ENCODE data around the gene C1QTNF12. TPM values are rescaled to one million over a fixed set of nuclear protein-coding genes. Genes with fewer than 3 reads are reported as not detected.

Gene C1QTNF12
- total RNA-seq, 1 donor from 2014 or later = not detected

DNA sequence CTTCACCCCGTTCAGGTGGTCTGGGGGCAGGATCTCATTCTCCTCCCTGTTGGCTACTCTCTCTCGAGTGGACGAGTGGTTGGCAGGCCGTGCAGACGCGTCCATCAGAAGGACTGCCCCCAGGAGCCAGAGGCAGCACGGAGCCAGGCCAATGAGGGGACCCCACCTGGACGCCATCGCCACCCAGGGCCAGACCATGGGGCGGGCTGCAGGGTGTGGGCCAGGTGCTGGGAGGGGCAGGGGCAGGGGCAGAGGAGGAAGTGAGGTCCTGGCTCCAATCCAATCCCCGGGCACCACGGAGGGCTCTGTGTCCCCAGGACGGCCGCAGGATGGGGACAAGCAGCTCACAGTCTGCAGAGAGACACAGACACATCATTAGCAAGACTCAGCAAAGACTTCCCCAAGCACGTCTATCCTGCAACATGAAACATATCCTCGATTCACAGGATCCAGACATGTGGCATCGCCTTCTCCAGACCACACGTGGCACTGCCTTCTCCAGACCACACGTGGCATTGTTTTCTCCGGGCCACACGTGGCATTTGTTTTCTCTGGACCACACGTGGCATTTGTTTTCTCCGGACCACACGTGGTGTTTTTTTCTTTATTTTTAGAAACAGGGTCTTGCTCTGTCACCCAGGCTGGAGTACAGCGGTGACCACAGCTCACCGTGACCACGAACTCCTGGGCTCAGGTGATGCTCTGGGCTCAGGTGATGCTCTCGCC, 17.8 kb downstream of the C1QTNF12 start:
- no peak for DNase-seq (ENCODE audit: low spot score)

DNA sequence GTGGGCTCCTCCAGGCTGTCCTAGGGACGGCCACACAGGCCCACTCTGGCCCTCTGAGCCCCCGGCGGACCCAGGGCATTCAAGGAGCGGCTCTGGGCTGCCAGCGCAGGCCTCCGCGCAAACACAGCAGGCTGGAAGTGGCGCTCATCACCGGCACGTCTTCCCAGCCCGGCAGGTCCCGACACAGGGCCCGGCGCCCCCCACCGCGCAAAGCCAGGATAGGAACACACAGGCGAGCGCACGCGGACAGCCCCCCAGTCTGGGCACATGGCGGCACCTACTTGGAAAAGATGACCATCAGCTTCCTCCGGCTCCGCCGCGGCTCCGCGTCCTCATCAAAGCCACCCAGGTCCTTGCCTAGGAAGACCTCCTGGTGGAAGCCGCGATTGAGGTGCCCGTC, 18.3 kb downstream of the C1QTNF12 start:
- DNase-seq (ENCODE audit: low spot score) = no peak

DNA sequence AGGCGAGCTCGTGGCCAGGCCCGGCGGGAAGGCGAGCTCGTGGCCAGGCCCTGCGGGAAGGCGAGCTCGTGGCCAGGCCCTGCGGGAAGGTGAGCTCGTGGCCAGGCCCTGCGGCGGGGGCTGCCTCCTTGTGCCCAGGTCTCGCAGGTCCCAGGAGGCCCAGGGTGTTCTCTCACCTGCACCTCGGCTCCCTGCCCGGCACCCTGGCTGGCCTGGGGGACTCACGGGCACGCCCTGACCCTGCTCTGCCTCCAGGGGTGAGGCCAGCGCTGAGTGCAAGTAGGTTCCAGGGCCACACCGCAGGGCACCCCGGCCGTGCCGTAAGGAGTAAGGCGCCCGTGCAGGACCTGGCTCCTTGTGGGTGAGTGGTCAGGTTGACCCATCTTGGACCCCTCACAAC, 19.1 kb downstream of the C1QTNF12 start:
- no peak for DNase-seq (ENCODE audit: low spot score)

DNA sequence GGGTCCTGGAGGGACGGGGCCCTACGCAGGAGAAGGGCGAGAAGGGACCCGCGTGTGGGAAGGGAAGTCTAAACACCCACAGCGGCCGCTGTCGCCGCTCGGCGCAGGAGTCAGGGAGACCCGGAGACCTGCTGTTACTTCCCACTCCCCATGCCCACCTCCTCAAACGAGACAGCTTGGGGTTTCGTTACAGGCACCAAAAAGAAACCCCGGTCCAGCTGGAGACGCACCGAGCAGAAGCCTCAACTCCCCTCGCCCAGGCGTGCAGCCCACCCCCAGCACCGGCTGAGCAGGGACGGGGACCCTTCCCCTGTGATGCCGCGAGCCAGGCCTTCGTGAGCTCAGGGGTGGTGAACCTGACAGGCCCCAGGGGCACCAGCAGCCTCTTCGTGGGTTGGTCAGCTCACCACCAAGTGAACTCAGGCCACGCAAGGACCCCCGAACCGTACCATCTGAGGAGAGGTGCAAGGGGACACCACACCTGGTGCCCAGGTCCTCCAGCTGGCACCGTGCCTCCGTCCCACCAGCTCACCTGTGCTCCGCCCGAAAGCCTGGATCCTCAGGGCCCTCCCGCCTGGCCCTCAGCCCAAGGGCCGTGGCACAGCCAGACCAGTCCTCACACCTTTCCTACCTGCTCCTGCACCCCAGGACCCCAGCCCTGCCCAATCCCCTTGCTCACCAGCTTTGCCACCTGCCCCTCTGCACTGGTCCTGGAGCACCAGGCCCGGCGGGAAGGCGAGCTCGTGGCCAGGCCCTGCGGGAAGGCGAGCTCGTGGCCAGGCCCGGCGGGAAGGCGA, 19.8 kb downstream of the C1QTNF12 start:
- no peak for DNase-seq (ENCODE audit: low spot score)

DNA sequence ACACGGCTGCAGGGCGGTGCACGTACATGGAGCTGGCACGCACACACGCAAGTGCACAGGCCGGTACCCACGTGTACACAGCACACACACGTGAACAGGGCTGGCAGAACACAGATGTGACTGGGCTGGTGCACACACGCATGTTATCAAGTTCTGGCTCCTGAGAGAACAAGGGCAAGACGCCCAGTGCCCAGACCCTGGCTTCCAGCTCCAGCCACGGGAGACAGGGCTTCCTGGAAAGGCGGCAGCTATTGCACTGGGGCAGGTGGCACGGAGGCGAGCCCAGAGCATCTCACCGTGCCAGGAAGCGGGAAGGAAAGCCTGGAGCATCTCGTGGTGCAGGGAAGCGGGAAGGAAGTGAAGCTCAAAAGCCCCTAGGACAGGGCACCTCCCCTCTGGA, 20.6 kb downstream of the C1QTNF12 start:
- DNase-seq (ENCODE audit: low spot score) = no peak

DNA sequence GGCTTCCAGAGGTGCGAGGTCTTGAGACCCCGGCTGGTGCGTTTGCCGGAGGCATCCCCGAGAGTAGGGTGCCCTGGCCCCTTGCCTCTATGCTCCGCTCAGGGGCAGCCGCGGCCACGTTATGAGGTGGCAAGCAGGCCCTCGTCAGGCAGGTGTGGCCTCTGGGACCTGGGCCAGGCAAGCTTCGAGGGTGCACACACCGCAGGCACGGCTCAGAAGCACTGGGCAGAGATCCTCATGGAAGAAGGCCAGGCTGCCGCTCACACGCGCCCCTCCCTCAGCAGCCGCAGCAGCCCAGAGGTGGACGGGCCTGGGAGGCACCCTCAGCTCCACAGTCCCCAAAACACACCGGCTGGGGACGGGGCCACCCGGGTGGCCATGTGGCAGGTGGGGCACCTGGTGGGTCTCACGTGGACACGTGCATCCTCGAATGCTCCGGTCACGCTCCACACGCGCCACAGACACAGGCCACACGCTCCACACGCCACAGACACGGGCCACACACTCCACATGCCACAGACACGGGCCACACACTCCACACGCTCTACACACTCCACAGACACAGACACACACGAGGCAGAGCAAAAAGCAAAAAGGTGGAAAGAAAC, 21.2 kb downstream of the C1QTNF12 start:
- no peak for DNase-seq (ENCODE audit: low spot score)

DNA sequence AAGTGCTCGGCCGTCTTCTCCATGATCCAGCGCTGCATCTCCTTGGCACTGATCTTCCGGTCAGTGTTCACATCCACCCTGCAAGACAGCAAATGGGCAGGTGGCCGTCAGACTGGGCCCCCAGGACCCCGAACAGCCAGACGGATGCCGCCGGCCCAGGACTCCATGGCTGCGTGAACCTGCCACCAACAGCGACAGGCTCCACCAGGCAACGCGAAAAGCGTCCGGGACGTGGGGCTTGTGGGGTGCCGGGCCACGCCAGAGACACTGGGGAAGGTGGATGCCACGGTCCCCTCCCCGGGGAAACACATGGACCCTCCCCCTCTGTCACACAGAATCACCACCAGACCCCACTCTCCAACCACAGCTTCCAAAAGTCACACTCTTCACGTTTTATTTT, 22.6 kb downstream of the C1QTNF12 start:
- no peak for DNase-seq (ENCODE audit: low spot score)

DNA sequence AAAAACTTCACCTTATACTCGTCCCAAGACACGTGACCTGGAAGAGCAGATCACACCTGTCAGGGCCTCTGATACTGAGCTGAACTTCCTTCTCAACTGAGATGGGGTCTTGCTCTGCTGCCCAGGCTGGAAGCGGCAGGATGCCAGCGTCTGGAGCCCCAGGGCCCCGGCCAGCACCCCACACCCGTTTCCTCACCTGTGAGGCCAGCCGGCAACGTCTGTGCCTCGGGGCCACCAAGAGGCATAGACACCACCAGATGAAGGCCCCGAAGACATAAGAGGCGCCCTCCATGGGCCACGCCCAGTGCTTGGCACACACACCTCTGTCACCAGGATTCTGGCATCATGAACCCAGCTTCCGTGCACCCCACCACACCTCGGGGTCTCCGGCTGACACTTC, 23.2 kb downstream of the C1QTNF12 start:
- no peak for DNase-seq (ENCODE audit: low spot score)

DNA sequence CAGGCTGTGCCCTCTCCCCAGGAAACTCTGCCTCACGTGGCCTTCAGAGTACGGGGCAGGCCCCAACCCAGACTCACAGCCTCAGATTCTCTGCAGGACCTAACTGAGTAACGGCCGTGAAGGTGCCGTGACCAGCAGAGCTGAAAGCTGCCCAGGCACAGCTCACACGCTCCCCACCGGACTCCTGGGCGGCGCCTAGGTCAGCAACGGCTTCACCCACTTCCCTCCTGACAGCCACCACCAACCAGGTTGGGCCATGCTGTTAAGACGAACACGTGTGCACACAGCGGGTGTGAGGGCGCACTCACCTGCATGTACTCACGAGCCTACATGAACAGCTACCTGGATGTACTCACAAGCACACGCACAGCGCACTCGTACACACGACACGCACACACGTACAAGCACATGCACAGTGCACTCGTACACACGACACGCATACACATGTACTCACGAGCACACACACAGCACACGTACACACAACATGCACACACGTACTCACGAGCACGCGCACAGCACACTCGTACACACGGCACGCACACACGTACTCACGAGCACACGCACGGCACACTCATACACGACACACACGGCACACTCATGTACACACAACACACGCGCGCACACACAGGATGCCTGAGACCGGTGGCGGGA, 23.8 kb downstream of the C1QTNF12 start:
- DNase-seq (ENCODE audit: low spot score) = no peak

DNA sequence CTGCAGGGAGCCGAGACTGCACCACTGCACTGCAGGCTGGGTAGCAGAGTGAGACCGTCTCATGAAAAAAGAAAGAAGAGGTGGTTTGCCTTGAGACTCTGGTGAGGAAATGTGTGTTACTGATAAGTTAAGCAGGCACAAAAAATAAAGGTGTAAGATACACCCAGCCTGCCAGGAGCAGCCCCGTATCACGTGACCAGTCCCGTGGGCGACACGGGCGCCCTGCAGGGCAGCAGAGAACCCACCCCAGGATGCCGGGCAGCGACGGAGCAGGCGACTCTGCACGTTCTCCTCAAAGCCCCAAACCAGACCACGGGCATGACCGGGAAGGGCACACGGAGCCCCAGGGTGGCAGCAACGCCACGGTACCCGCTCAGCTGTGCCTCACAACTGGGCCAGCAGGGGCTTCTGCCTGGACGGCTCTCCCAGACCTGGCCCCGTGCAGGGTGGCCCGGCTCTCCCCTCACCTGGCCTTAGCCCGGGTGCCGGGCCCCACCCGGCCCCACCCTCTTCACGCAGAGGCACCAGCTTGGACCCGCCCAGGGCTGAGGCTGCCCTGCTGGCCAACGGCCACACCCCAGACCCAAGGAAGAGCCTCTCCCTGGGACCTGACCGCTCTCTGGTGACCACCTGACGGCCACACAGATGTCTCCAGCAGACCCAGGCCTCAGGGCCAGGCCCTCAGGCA, 24.5 kb downstream of the C1QTNF12 start:
- DNase-seq (ENCODE audit: low spot score) = no peak

DNA sequence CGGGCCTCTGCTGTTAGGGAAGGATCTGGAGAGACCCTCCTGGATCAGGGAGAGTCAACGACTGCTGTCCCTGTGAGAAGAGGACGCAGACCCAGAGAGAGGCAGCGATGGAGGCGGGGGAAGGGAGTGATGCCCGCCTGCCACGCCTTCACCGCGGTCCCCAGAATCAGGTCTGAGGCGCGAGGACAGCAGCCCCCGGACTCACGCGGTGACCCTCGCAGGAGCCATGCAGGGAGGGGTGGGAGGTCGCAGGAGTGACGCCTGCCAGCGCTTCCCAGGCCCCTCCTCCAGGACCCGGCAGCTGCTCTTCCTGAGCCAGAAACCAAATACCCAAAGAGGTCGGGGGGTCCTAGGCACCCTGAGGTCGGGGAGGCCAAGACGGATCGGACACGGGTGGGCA, 26.3 kb downstream of the C1QTNF12 start:
- no peak for DNase-seq (ENCODE audit: low spot score)

DNA sequence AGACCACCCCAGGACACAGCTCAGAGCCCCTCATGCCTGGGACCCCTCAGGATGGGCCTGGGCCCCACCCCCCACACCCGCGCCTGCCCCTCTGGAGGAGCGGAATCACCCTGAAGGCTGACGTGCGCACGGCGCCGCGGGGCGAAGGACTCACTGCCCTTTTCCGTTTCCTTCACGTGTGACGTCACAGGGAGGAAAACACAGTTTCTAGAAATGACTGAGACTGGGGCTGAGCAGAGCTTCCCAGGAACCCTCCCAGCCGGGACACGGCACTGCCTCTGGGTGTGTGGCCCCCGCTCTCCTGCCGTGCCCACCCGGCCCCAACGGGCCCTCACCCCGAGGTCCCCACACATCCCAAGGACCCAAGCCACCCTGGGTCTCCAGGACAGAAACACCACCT, 27.2 kb downstream of the C1QTNF12 start:
- no peak for DNase-seq (ENCODE audit: low spot score)

DNA sequence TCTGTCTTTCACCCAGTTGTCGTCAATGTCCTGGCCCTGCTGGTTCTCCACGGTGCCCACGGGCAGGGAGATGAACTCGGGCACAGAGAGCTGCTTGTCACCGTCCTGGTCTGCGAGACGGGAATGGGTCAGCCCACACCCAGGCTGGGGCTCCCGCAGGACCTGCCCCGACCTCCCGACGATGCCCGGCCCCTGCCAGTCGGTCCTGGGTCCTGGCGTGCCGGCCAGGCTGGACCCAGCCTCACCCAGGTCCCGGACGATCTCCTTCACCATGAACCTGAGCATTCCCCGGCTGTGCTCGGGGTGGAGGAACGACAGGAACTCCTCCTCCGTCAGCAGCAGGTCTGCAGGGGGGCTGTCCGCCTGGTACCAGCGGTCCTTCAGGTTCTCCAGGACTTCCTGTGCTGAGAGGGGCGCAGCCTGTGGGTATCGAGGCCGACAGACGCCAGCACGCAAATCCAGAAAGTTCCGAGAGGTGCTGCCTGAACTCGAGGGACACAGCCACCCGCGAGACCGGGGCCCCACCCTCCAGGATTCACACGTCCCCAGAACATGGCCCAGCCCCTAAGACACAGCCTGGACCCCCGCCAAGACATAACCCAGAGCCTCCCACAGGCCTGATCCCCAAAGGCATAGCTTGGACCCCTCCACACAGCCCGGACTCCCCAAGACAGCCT, 27.9 kb downstream of the C1QTNF12 start:
- no peak for DNase-seq (ENCODE audit: low spot score)

DNA sequence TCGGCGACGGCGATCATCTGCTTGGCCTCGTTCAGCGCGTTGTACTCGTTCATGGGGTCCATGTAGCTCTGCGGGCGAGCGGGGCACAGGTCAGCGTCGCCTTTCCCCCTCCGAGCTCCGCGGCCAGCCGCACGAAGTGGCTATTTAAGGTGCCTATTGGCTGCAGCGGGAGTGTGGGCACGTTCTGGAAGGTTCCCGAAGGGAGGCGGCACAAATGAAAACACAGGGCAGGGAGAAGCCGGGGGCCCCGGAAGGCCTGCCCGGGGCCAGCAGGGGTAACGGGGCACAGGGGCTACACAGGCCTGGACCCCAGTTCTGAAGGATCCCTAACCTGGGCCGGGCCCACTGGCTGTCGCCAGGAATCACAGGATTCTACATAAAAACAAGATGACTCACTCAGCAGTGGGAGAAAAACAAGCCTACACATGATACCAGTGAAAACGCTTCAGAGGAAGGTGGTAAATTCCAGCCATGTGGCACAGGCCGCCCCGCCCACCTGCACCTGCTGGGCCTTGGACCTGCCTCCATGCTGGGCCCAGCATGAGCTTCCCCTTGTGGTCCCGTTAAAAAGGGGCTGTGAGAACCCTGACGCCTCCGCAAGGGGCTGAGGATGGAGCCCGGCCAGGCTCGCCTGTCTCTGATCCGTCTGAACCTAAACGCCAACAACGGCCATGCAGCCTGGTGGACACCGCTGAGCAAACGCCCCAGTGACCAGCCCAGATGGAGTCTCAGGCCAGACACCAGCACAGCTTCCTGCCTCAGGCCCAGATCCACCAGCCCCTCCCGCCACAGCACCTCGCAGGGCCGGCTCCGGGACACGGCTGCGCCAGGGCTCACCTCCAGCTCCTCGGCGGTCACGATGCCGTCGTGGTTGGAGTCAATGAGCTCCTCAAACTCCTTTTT, 28.6 kb downstream of the C1QTNF12 start:
- no peak for DNase-seq (ENCODE audit: low spot score)

DNA sequence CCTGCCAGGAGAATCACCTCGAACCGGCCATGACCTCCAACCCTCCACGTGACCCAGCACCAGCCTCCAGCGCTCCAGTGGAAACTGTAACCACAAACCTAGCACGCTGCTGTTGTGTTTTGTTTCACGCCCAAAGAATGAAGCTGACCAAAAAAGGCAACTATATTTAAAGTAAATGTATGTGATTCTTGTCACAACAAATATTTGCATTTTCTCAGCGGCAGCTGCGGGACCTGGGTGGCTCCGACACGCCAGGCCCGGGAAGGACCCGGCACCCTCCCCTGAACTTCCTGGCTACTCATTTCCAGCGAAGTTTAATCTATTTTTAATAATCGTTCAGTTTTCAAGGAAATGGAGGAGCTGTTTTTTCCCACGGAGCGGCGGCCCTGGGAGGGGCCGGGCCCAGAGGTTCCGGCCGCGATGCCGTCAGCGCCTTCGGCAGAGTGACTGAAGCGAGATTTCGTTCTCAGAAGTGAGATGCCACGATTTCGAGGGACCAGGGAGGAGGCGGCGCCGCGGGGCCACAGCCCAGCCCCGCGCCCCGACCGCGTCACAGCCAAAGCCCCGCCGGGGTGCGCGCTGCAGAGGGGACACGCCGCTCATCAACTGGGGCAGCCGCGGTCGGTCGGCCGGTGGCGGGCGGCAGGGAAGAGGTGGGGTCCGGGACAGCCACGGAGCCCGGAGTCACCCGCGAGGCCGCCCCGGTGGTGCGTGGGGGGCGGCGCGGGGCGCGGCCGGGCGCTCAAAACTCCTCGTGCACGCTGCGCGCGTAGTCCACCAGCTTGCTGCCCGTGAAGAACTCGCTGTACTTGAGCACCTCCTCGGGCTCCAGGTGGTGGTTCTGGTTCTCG, 29.5 kb downstream of the C1QTNF12 start:
- no peak for DNase-seq (ENCODE audit: low spot score)

DNA sequence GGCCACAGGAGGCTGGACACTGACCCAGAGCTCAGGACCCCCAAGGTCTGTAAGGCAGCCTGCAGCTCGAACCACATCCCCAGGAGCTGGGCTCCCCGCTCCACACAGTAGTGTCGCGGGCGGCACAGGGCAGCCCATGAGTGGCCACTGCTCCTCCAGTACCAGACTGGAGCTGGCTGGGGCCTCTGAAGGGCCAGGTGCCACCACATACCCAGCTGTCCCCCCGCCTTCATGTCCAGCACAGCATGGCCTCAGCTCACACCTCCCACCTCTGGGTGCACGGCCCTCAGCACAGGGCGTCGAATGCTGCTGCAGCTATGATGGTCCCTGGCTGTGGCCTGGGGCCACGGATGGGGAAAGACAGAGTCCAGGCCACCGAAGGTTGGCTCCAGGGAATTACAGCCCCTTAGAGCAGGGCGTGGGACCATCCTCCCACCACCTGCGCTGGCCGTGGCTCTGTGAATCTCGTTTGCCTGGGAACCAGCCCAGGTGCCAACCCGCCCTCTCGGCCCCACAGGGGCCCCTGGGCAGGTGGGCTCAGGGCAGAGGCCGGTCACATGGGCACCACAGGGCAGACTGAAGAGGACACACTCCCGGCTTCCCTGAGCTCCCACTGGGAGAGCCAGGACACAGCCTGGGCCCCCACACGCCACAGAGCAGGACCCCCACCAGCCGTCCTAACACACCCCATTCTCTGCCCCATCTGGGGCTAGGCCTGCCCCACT, 30.5 kb downstream of the C1QTNF12 start:
- no peak for DNase-seq (ENCODE audit: low spot score)

DNA sequence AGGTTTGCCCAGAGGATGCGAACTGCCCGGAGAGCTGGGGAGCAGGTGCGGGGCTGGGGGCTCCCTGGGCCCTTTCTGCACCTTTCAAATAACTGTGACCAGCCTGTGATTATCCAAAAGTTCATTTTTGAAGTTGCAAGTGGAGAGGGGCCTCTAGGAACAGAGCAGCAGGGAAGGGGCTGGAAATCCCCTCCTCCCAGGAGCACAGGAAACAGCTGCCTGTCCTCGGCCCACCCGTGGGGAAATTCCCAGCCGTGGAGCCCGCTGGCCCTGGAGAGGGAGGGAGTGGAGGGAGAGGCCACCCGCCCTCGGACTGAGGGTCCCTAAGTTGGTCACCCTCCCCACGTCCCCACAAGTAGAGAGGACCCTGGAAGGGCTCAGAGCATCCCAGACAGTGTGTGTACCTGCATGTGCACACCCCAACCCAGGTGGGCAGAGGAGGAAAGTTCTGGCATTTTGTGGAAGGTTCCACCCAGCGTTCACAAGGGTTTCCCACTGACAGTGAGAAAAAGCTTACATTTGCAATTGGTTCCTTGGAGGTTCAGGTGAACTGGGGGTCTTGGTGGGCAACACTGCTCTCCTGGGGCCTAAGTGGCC, 31.3 kb downstream of the C1QTNF12 start:
- DNase-seq (ENCODE audit: low spot score) = no peak

Measured in umbilical cord (tissue), 2 donors.